B cell (primary cell): ENCODE data around the gene STAG1.

Source experiments
- EZH2 ChIP-seq: IDR thresholded peaks from 2 replicates; pipeline ENCODE4 v1.6.1; 2012; ENCODE audit warnings: borderline replicate concordance, low read depth, mild to moderate bottlenecking, moderate library complexity, low read length; ENCODE audit not compliant: insufficient read depth, poor library complexity, severe bottlenecking
- TF ChIP-seq, protein P1 (sequence below): fragments of 200-600 bp; IDR thresholded peaks from one replicate; pipeline ENCODE4 v1.8.0; 2022; ENCODE audit warnings: antibody characterized with exemption, mild to moderate bottlenecking

- TF ChIP-seq, protein P1, sequence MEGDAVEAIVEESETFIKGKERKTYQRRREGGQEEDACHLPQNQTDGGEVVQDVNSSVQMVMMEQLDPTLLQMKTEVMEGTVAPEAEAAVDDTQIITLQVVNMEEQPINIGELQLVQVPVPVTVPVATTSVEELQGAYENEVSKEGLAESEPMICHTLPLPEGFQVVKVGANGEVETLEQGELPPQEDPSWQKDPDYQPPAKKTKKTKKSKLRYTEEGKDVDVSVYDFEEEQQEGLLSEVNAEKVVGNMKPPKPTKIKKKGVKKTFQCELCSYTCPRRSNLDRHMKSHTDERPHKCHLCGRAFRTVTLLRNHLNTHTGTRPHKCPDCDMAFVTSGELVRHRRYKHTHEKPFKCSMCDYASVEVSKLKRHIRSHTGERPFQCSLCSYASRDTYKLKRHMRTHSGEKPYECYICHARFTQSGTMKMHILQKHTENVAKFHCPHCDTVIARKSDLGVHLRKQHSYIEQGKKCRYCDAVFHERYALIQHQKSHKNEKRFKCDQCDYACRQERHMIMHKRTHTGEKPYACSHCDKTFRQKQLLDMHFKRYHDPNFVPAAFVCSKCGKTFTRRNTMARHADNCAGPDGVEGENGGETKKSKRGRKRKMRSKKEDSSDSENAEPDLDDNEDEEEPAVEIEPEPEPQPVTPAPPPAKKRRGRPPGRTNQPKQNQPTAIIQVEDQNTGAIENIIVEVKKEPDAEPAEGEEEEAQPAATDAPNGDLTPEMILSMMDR = no peak
- no peak for TF ChIP-seq EZH2
These were observed 422.6 kb downstream of the STAG1 start for GRCh38 chr3:136329593-136329992.
